B cell (primary cell): Measurements from ENCODE around the gene KCNQ5. TPM values are rescaled to one million over a fixed set of nuclear protein-coding genes. Genes with fewer than 3 reads are reported as not detected.

Experiments used
- ATAC-seq: fragments of 200-7000 bp; cut with Tn5 transposase; one replicate; pipeline ENCODE4 v1.10.0; 2021; ENCODE audit warnings: low read depth, mild to moderate bottlenecking, moderate number of reproducible peaks, moderate library complexity
- CTCF ChIA-PET: fragments of 350-600 bp; sonication (Branson Sonifier 250); formaldehyde crosslinking; loops from one replicate; lab custom pipeline; 2021; ENCODE audit warnings: antibody characterized with exemption, inconsistent platforms; lab: Charles Lee
- POLR2A ChIA-PET: fragments of 350-600 bp; sonication (Branson Sonifier 250); formaldehyde crosslinking; loops from one replicate; lab custom pipeline; 2021; ENCODE audit warnings: antibody characterized with exemption; lab: Charles Lee
- DNase-seq: peaks from one replicate; pipeline ENCODE4 v3.0.0; 2013
- H2AFZ ChIP-seq: 2 replicates; pipeline ENCODE4 v1.6.1; 2012; ENCODE audit warnings: mild to moderate bottlenecking, low read depth, low read length; ENCODE audit not compliant: insufficient read depth, poor library complexity, severe bottlenecking
- H3K27ac ChIP-seq, 2 donors: 1 replicate in 1 of 2; 2 replicates in 1 of 2; pipeline ENCODE4 v1.5.1; 2012 to 2013; ENCODE audit warnings: low read length in 2 of 2, mild to moderate bottlenecking in 2 of 2, moderate library complexity in 1 of 2
- H3K27me3 ChIP-seq, 4 experiments: fragments of 200-600 bp in 1 of 4; sonication (generic) in 1 of 4; replicated peaks in 1 of 4; 1 replicate in 2 of 4; 2 replicates in 2 of 4; pipeline versions ENCODE4 v1.6.1 to v1.7.0; 2013 to 2016; ENCODE audit warnings: low read length in 3 of 4, mild to moderate bottlenecking in 2 of 4, mixed read lengths in 1 of 4, moderate library complexity in 1 of 4; ENCODE audit not compliant: insufficient read depth in 4 of 4, control insufficient read depth in 3 of 4; ENCODE audit errors: control extremely low read depth in 1 of 4
- H3K36me3 ChIP-seq, 2 experiments: replicated peaks in 1 of 2; 1 replicate in 1 of 2; 2 replicates in 1 of 2; pipeline versions ENCODE4 v1.6.1 to v1.7.1; 2013; ENCODE audit warnings: low read length in 1 of 2; ENCODE audit not compliant: insufficient read depth in 2 of 2, control insufficient read depth in 1 of 2; ENCODE audit errors: control extremely low read depth in 1 of 2, extremely low read depth in 1 of 2
- H3K4me1 ChIP-seq, 2 donors: fragments of 200-600 bp in 1 of 2; sonication (generic) in 1 of 2; 1 replicate in 1 of 2; 2 replicates in 1 of 2; pipeline versions ENCODE4 v1.5.1 to v1.6.1; 2013 to 2017; ENCODE audit warnings: low read length in 2 of 2; ENCODE audit not compliant: control insufficient read depth in 2 of 2, insufficient read depth in 2 of 2
- H3K4me2 ChIP-seq: replicated peaks from 2 replicates; pipeline ENCODE3; 2012; ENCODE audit warnings: mild to moderate bottlenecking, low read depth, low read length; ENCODE audit not compliant: poor library complexity, severe bottlenecking
- H3K4me3 ChIP-seq, 5 experiments: fragments of 200-600 bp in 1 of 5; sonication (generic) in 1 of 5; 1 replicate in 3 of 5; 2 replicates in 2 of 5; pipeline versions ENCODE4 v1.5.1 to v1.7.0; 2011 to 2016; ENCODE audit warnings: low read length in 4 of 5, mild to moderate bottlenecking in 4 of 5, low read depth in 2 of 5, control low read depth in 1 of 5, moderate library complexity in 1 of 5; ENCODE audit not compliant: insufficient read depth in 1 of 5; ENCODE audit errors: control extremely low read depth in 1 of 5, extremely low read depth in 1 of 5
- H3K79me2 ChIP-seq: fragments of 200-600 bp; sonication (generic); one replicate; pipeline ENCODE4 v1.6.0; 2016; ENCODE audit warnings: low read length; ENCODE audit not compliant: control insufficient read depth, insufficient read depth
- H3K9ac ChIP-seq: fragments of 200-600 bp; sonication (generic); 2 replicates; pipeline ENCODE4 v1.6.1; 2017; ENCODE audit warnings: mild to moderate bottlenecking, low read length, moderate library complexity
- H3K9me3 ChIP-seq, 3 donors: one replicate each; pipeline versions ENCODE4 v1.6.1 to v1.7.1; 2013; ENCODE audit warnings: low read length in 2 of 3; ENCODE audit not compliant: control insufficient read depth in 2 of 3, insufficient read depth in 1 of 3; ENCODE audit errors: control extremely low read depth in 1 of 3
- H4K20me1 ChIP-seq: 2 replicates; pipeline ENCODE4 v1.6.0; 2012; ENCODE audit warnings: mild to moderate bottlenecking, low read length; ENCODE audit not compliant: insufficient read depth, control insufficient read depth, poor library complexity, severe bottlenecking
- H3K27ac Mint-ChIP-seq: one replicate; pipeline ENCODE4 v1.8.0; 2021; ENCODE audit warnings: mixed read lengths
- H3K27me3 Mint-ChIP-seq: one replicate; pipeline ENCODE4 v1.8.0; 2021; ENCODE audit warnings: mixed read lengths
- H3K4me1 Mint-ChIP-seq: one replicate; pipeline ENCODE4 v1.8.0; 2021; ENCODE audit warnings: mixed read lengths
- H3K4me3 Mint-ChIP-seq: one replicate; pipeline ENCODE4 v1.8.0; 2021; ENCODE audit warnings: mixed read lengths
- H3K9me3 Mint-ChIP-seq: one replicate; pipeline ENCODE4 v1.8.0; 2022; ENCODE audit warnings: mixed read lengths; ENCODE audit not compliant: insufficient read depth
- EZH2 ChIP-seq: IDR thresholded peaks from 2 replicates; pipeline ENCODE4 v1.6.1; 2012; ENCODE audit warnings: borderline replicate concordance, low read depth, mild to moderate bottlenecking, moderate library complexity, low read length; ENCODE audit not compliant: insufficient read depth, poor library complexity, severe bottlenecking
- WGBS: methylation state at CpG from one replicate; pipeline ENCODE4 v1.1.5; 2013; ENCODE audit warnings: missing lambda C conversion rate; ENCODE audit not compliant: insufficient coverage; 5-methylcytosine and 5-hydroxymethylcytosine counted together
- intact Hi-C: fragments of 100-400 bp; cut with micrococcal nuclease; formaldehyde crosslinking; loops from one replicate; pipeline ENCODE4 v1.10.0; 2022
- polyA plus RNA-seq: library from polyadenylated mRNA; depleted of rRNA; stranded (reverse); fragments of >200 nt; gene quantifications from 2 replicates; pipeline ENCODE4 v1.2.3, GENCODE V29; 2012
- total RNA-seq, 2 donors: library from RNA; stranded (reverse); fragments of 120-200 nt in 1 of 2; gene quantifications; 1 replicate in 1 of 2; 2 replicates in 1 of 2; pipeline versions ENCODE4 v1.2.3 to v1.2.4, GENCODE V29; 2013 to 2022
- TF ChIP-seq, protein P1 (sequence below): fragments of 200-600 bp; IDR thresholded peaks from one replicate; pipeline ENCODE4 v1.8.0; 2022; ENCODE audit warnings: antibody characterized with exemption, mild to moderate bottlenecking

The KCNQ5 gene
- total and polyA plus RNA-seq, 2 donors (not counting 1 experiment from before 2014, with no cell fraction given), result 2.3 to 9.4 TPM

GRCh38 chr6:72873433-72873832, 251.6 kb downstream of the KCNQ5 start:
- Histone ChIP-seq H2AFZ (no peak overlapping the region), H4K20me1 (no peaks in the 10 kb centered on the region), H3K4me1 (no peaks in the 10 kb centered on the region), H3K36me3 (no peaks in the 10 kb centered on the region), H3K27ac (no peak overlapping the region), H3K4me2 (no peak overlapping the region), H3K27me3 (no peaks in the 10 kb centered on the region), H3K4me3 (no peak overlapping the region), H3K79me2 (peaks cover 5% of the 10 kb centered on the region), H3K9me3 (no peaks in the 10 kb centered on the region), H3K9ac (no peak overlapping the region)
- Mint-ChIP-seq H3K4me3 (no peak overlapping the region), H3K27me3 (no peaks in the 10 kb centered on the region), H3K4me1 (no peaks in the 10 kb centered on the region), H3K9me3 (no peaks in the 10 kb centered on the region), H3K27ac (no peak overlapping the region)
- TF ChIP-seq, protein P1, sequence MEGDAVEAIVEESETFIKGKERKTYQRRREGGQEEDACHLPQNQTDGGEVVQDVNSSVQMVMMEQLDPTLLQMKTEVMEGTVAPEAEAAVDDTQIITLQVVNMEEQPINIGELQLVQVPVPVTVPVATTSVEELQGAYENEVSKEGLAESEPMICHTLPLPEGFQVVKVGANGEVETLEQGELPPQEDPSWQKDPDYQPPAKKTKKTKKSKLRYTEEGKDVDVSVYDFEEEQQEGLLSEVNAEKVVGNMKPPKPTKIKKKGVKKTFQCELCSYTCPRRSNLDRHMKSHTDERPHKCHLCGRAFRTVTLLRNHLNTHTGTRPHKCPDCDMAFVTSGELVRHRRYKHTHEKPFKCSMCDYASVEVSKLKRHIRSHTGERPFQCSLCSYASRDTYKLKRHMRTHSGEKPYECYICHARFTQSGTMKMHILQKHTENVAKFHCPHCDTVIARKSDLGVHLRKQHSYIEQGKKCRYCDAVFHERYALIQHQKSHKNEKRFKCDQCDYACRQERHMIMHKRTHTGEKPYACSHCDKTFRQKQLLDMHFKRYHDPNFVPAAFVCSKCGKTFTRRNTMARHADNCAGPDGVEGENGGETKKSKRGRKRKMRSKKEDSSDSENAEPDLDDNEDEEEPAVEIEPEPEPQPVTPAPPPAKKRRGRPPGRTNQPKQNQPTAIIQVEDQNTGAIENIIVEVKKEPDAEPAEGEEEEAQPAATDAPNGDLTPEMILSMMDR, result no peak
- no peak for TF ChIP-seq EZH2
- intact Hi-C loops, result no loop called here
- ChIA-PET CTCF (no interaction called here), POLR2A (no interaction called here)
- WGBS, result no CpG with 5 or more reads among the region's 1 CpG
- DNase-seq (no peak), ATAC-seq (no peak)

DNA sequence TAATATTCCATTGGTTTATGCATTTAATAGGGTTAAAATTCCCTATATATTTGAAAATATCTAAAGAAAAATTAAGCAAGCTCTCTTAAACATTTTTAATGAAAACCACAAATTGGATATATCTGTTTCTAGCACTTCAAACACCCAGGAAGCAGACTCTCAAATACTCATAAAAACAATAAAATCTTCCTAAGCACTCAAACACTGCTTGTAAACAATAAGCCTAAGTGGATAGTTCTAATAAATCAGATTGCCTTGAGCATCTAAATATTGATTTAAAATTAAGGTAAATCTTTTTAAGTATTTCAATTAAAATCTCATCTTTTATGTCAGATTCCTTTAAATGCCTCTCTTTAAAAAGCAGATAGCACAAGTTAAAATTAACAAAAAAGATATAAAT, 254.4 kb downstream of the KCNQ5 start:
- no peak overlapping the region for H3K27ac ChIP-seq
- no peak for TF ChIP-seq EZH2
- TF ChIP-seq, protein P1, result no peak
- no peak overlapping the region for H3K4me3 Mint-ChIP-seq
- H3K4me3 ChIP-seq, result no peak overlapping the region
- H3K9me3 ChIP-seq, result no peaks in the 10 kb centered on the region
- no peaks in the 10 kb centered on the region for H3K79me2 ChIP-seq
- no peaks in the 10 kb centered on the region for H3K4me1 Mint-ChIP-seq
- no peak overlapping the region for H3K9ac ChIP-seq
- ChIA-PET CTCF (no interaction called here), POLR2A (no interaction called here)
- H3K27me3 ChIP-seq, result no peaks in the 10 kb centered on the region
- H4K20me1 ChIP-seq, result no peaks in the 10 kb centered on the region
- H3K27me3 Mint-ChIP-seq, result no peaks in the 10 kb centered on the region
- DNase-seq (no peak), ATAC-seq (no peak)
- no peak overlapping the region for H2AFZ ChIP-seq
- intact Hi-C loops, result no loop called here
- H3K27ac Mint-ChIP-seq, result no peak overlapping the region
- H3K4me2 ChIP-seq, result no peak overlapping the region
- no peaks in the 10 kb centered on the region for H3K4me1 ChIP-seq
- H3K9me3 Mint-ChIP-seq, result no peaks in the 10 kb centered on the region
- H3K36me3 ChIP-seq, result no peaks in the 10 kb centered on the region
